Neutrophil (primary cell): ENCODE measurements around the gene TSPAN3.

Experiments
- H3K27ac ChIP-seq: fragments of 200-600 bp; sonication (generic); 2 replicates; pipeline ENCODE4 v1.5.1; 2016; ENCODE audit warnings: mild to moderate bottlenecking, moderate library complexity
- H3K27me3 ChIP-seq: fragments of 200-600 bp; sonication (generic); 2 replicates; pipeline ENCODE4 v1.6.0; 2016; ENCODE audit warnings: mild to moderate bottlenecking
- H3K36me3 ChIP-seq: fragments of 200-600 bp; sonication (generic); 2 replicates; pipeline ENCODE4 v1.5.1; 2017
- H3K4me1 ChIP-seq, 2 experiments: fragments of 200-600 bp in 1 of 2; sonication (generic) in 1 of 2; 1 replicate in 1 of 2; 2 replicates in 1 of 2; pipeline versions ENCODE4 v1.5.1 to v1.6.1; 2013 to 2016; ENCODE audit warnings: low read depth in 1 of 2, low read length in 1 of 2, mild to moderate bottlenecking in 1 of 2, moderate library complexity in 1 of 2; ENCODE audit not compliant: control insufficient read depth in 1 of 2, insufficient read depth in 1 of 2
- H3K4me3 ChIP-seq, 2 experiments: fragments of 200-600 bp in 1 of 2; sonication (generic) in 1 of 2; 1 replicate in 1 of 2; 2 replicates in 1 of 2; pipeline ENCODE4 v1.5.1; 2013 to 2016; ENCODE audit warnings: low read depth in 1 of 2, low read length in 1 of 2, mild to moderate bottlenecking in 1 of 2, moderate library complexity in 1 of 2
- H3K9me3 ChIP-seq: fragments of 200-600 bp; sonication (generic); 2 replicates; pipeline ENCODE4 v1.5.1; 2016
- TF ChIP-seq, protein P1 (sequence below): fragments of 200-600 bp; sonication (generic); IDR thresholded peaks from 2 replicates; pipeline ENCODE4 v1.5.1; 2016; ENCODE audit warnings: antibody characterized with exemption

TSPAN3 gene

DNA sequence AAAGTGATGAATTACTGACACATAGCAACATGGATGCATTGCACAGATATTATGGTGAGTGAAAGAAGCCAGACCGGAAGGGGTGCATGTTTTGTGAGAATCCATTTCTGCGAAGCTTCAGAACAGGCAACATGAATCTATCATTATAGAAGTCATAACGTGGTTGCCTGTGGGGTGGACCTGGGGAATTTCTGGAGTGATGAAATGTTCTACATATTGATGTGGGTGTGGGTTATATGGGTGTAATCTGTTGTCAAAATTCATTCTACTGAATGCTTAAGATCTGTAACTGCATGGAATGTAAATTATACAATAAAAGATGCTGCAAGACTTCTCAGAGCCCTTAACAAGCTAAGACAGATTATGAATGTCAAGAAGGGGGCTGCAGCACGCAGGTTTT, 25.2 kb upstream of the TSPAN3 start:
- TF ChIP-seq, protein P1, sequence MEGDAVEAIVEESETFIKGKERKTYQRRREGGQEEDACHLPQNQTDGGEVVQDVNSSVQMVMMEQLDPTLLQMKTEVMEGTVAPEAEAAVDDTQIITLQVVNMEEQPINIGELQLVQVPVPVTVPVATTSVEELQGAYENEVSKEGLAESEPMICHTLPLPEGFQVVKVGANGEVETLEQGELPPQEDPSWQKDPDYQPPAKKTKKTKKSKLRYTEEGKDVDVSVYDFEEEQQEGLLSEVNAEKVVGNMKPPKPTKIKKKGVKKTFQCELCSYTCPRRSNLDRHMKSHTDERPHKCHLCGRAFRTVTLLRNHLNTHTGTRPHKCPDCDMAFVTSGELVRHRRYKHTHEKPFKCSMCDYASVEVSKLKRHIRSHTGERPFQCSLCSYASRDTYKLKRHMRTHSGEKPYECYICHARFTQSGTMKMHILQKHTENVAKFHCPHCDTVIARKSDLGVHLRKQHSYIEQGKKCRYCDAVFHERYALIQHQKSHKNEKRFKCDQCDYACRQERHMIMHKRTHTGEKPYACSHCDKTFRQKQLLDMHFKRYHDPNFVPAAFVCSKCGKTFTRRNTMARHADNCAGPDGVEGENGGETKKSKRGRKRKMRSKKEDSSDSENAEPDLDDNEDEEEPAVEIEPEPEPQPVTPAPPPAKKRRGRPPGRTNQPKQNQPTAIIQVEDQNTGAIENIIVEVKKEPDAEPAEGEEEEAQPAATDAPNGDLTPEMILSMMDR = no peak
- H3K9me3 ChIP-seq = no peaks in the 10 kb centered on the region
- H3K27ac ChIP-seq = no peak overlapping the region

DNA sequence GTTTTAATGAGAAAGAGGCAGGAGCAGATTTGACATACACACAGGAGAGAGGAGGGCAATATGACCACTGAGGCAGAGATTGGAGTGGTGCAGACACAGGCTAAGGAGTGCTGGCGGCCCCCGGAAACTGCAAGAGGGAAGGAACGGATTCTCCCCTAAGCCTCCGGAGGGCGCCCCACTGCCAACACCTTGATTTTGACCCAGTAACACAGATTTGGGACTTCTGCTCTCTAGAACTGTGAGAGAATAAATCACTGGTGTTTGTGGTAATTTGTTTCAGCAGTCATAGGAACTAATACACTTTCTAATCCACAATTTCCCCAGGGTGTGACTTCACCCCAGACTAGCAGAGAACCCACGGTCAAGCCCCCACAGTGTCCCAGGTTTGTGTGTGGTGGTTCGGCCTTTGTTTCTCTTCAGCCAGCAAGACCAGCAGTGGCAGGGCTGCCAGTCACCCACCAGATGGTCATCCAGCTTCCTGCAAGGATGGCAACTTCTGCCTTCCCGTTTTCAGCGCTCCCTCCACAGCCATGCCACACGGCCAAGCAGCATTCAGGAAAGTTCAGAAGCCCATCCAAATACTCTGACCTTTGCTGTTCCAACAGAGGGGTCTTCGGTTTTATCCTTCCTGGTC, 23.6 kb upstream of the TSPAN3 start:
- Histone ChIP-seq H3K4me3 (no peak overlapping the region), H3K4me1 (no peaks in the 10 kb centered on the region), H3K9me3 (no peaks in the 10 kb centered on the region), H3K27me3 (no peaks in the 10 kb centered on the region), H3K27ac (no peak overlapping the region), H3K36me3 (no peaks in the 10 kb centered on the region)
- TF ChIP-seq, protein P1 = no peak

More for the DNA sequence above, 25.2 kb upstream of the TSPAN3 start:
- no peaks in the 10 kb centered on the region for H3K27me3 ChIP-seq
- H3K4me1 ChIP-seq = no peaks in the 10 kb centered on the region
- no peaks in the 10 kb centered on the region for H3K36me3 ChIP-seq
- no peak overlapping the region for H3K4me3 ChIP-seq

DNA sequence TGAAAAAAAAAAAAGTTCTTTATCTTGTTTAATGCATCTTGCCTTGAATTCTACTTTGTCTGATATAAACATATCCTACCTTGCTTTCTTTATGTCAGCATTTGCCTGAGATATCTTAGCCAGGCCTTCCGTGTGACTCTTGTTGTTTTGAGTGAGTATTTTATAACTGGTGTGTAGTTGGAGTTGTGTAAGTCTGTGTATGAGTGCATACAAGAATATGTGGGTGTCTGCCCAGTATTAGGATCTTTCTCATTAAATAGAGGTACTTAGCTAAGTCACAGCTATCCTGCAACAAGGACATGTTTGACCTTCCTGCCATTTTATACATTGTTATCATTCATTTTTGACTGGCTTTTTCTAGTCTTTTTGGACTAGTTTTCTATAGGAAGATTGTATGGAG, 22.5 kb upstream of the TSPAN3 start:
- no peaks in the 10 kb centered on the region for H3K4me1 ChIP-seq
- no peak overlapping the region for H3K27ac ChIP-seq
- no peaks in the 10 kb centered on the region for H3K9me3 ChIP-seq
- no peak overlapping the region for H3K4me3 ChIP-seq
- H3K36me3 ChIP-seq = no peaks in the 10 kb centered on the region
- no peaks in the 10 kb centered on the region for H3K27me3 ChIP-seq
- TF ChIP-seq, protein P1 = no peak

DNA sequence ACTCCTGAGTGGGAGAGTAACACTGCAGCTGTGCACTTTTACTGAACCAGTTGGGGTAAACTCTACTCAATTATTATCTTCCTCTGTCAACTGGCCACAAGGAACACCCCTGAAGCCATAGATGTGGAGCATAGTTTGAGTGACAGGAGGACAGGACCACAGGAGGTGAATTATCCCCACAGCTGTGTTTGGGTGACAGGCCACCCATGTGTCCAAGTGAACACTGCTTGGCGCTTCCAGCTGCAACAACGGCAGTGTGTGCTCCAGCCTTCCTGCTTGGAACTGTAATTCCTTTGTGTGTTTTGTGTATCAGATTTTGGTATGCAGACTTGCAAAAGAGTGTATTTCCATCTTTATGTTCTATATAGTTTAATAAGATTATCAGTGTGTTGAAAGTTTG, 20.2 kb upstream of the TSPAN3 start:
- no peak overlapping the region for H3K4me3 ChIP-seq
- H3K36me3 ChIP-seq = no peaks in the 10 kb centered on the region
- no peak overlapping the region for H3K27ac ChIP-seq
- peaks cover 0 to 1% of the 10 kb centered on the region in 2 experiments for H3K4me1 ChIP-seq
- TF ChIP-seq, protein P1 = no peak
- H3K27me3 ChIP-seq = no peaks in the 10 kb centered on the region
- H3K9me3 ChIP-seq = no peaks in the 10 kb centered on the region

DNA sequence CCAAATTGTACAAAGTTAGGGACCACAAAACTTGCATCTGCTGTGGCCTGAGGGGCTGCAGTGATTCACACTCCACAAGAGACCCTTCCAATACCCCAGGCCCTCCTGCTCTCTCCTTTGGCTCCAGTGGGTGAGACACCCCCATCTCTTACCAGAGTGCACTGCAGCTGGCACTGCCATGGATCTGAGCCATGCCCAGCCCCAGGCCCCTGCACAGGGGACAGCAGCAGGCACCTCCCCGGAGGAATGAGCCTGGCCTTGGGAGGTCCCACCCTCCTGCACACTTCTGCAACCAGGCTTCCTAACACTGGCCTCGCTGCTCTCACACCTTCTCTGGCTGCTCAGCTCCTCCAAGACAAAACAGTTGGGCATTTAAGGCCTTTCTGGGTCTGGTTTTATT, 16.3 kb upstream of the TSPAN3 start:
- peaks cover 19 to 29% of the 10 kb centered on the region in 2 experiments for H3K4me1 ChIP-seq
- H3K27me3 ChIP-seq = no peaks in the 10 kb centered on the region
- TF ChIP-seq, protein P1 = no peak
- no peak overlapping the region for H3K4me3 ChIP-seq
- H3K36me3 ChIP-seq = no peaks in the 10 kb centered on the region
- H3K27ac ChIP-seq = no peak overlapping the region
- no peaks in the 10 kb centered on the region for H3K9me3 ChIP-seq
